HCT116 (cell line): ENCODE measurements around the gene PRKCA. TPM values are rescaled to one million over a fixed set of nuclear protein-coding genes. Genes with fewer than 3 reads are reported as not detected.

Source experiments
- ATAC-seq: fragments of 200-7000 bp; cut with Tn5 transposase; 2 replicates; pipeline ENCODE4 v1.9.1; 2020; ENCODE audit warnings: mild to moderate bottlenecking, moderate library complexity
- BruUV-seq: library from RNA; stranded (reverse); fragments of 400-500 nt; replicated peaks from 2 replicates; lab custom pipeline; 2021; lab: Mats Ljungman, UMichigan
- CTCF ChIA-PET: fragments of 300-600 bp; sonication (Branson Sonifier 250); formaldehyde crosslinking; loops from one replicate; lab custom pipeline; 2021; ENCODE audit warnings: antibody characterized with exemption; lab: Charles Lee
- POLR2A ChIA-PET: fragments of 300-600, 350-600 bp; sonication (Branson Sonifier 250); formaldehyde crosslinking; loops from one replicate; lab custom pipeline; 2021; ENCODE audit warnings: antibody characterized with exemption; lab: Charles Lee
- RAD21 ChIA-PET, 2 experiments: fragments of 300-600 bp; sonication (Branson Sonifier 250); formaldehyde crosslinking; loops; one replicate each; lab custom pipeline; 2023; ENCODE audit warnings: low total read pairs in 2 of 2; ENCODE audit not compliant: uncharacterized antibody in 2 of 2, unreplicated experiment in 2 of 2, low non-redundant PET in 1 of 2; lab: Charles Lee
- DNase-seq: peaks from one replicate; pipeline ENCODE4 v3.0.0-alpha.2; 2010; ENCODE audit warnings: low read depth, low spot score
- H2AFZ ChIP-seq: fragments of 200-600 bp; shearing (Covaris generic), sonication (generic); 2 replicates; pipeline ENCODE4 v1.6.1; 2017; ENCODE audit warnings: low read depth, mixed run types, mixed read lengths, antibody characterized with exemption, low read length; ENCODE audit not compliant: poor library complexity, severe bottlenecking
- H3K27ac ChIP-seq: 2 replicates; pipeline ENCODE4 v1.5.1; 2012; ENCODE audit warnings: low read depth, low read length
- H3K27me3 ChIP-seq: fragments of 200-600 bp; sonication (generic); 2 replicates; pipeline ENCODE4 v1.6.1; 2016; ENCODE audit warnings: mixed run types, low read length, mixed read lengths; ENCODE audit not compliant: insufficient read depth
- H3K36me3 ChIP-seq, 2 experiments: fragments of 200-500 bp in 1 of 2; fragments of 200-600 bp in 1 of 2; sonication (Bioruptor generic) in 1 of 2; sonication (generic) in 1 of 2; 2 replicates each; pipeline versions ENCODE4 v1.5.1 to v1.6.1; 2014 to 2016; ENCODE audit warnings: low read length in 2 of 2, inconsistent platforms in 1 of 2, mixed read lengths in 1 of 2, mixed run types in 1 of 2; ENCODE audit not compliant: insufficient read depth in 2 of 2, control insufficient read depth in 1 of 2
- H3K4me1 ChIP-seq, 2 experiments: fragments of 200-600 bp in 1 of 2; sonication (generic) in 1 of 2; 2 replicates each; pipeline versions ENCODE4 v1.5.1 to v1.6.1; 2012 to 2017; ENCODE audit warnings: low read length in 2 of 2, inconsistent platforms in 1 of 2, mild to moderate bottlenecking in 1 of 2, mixed read lengths in 1 of 2, mixed run types in 1 of 2, moderate library complexity in 1 of 2; ENCODE audit not compliant: insufficient read depth in 2 of 2, control insufficient read depth in 1 of 2
- H3K4me2 ChIP-seq: fragments of 200-600 bp; sonication (generic); 2 replicates; pipeline ENCODE4 v1.6.1; 2017; ENCODE audit warnings: mixed run types, low read length, mixed read lengths
- H3K4me3 ChIP-seq, 2 experiments: fragments of 200-600 bp in 1 of 2; sonication (generic) in 1 of 2; replicated peaks in 1 of 2; 2 replicates each; pipeline ENCODE4 v1.5.1; 2011 to 2016; ENCODE audit warnings: low read length in 2 of 2, control low read depth in 1 of 2, low read depth in 1 of 2, mild to moderate bottlenecking in 1 of 2, mixed read lengths in 1 of 2, mixed run types in 1 of 2
- H3K79me2 ChIP-seq: fragments of 200-600 bp; sonication (generic); 2 replicates; pipeline ENCODE4 v1.6.1; 2017; ENCODE audit warnings: mild to moderate bottlenecking, mixed run types, low read length, moderate library complexity, mixed read lengths; ENCODE audit not compliant: insufficient read depth
- H3K9ac ChIP-seq: fragments of 200-600 bp; sonication (generic); 2 replicates; pipeline ENCODE4 v1.6.1; 2016; ENCODE audit warnings: low read length, mixed read lengths
- H3K9me2 ChIP-seq: fragments of 200-600 bp; sonication (generic), shearing (Covaris generic); 2 replicates; pipeline ENCODE4 v1.6.1; 2017; ENCODE audit warnings: mixed run types, mild to moderate bottlenecking, moderate library complexity; ENCODE audit not compliant: insufficient read depth
- H3K9me3 ChIP-seq, 2 experiments: fragments of 200-500 bp in 1 of 2; fragments of 200-600 bp in 1 of 2; sonication (Bioruptor generic) in 1 of 2; sonication (generic) in 1 of 2; 2 replicates each; pipeline ENCODE4 v1.6.1; 2014 to 2017; ENCODE audit warnings: low read length in 2 of 2, mixed read lengths in 2 of 2, inconsistent platforms in 1 of 2, low read depth in 1 of 2, mild to moderate bottlenecking in 1 of 2, mixed run types in 1 of 2, moderate library complexity in 1 of 2; ENCODE audit not compliant: control insufficient read depth in 1 of 2, insufficient read depth in 1 of 2
- H4K20me1 ChIP-seq: fragments of 200-600 bp; sonication (generic), shearing (Covaris generic); 2 replicates; pipeline ENCODE4 v1.6.1; 2017; ENCODE audit warnings: mixed run types, mild to moderate bottlenecking, moderate library complexity; ENCODE audit not compliant: insufficient read depth
- CBX3 ChIP-seq: IDR thresholded peaks from 2 replicates; pipeline ENCODE4 v1.6.1; 2012; ENCODE audit warnings: low read depth
- CEBPB ChIP-seq: IDR thresholded peaks from 2 replicates; pipeline ENCODE4 v1.6.1; 2012; ENCODE audit warnings: low read depth
- ELF1 ChIP-seq: IDR thresholded peaks from 2 replicates; pipeline ENCODE4 v1.6.1; 2012; ENCODE audit warnings: low read depth, borderline replicate concordance
- EZH2phosphoT487 ChIP-seq: fragments of 200-600 bp; IDR thresholded peaks from 2 replicates; pipeline ENCODE4 v1.6.1; 2018; ENCODE audit warnings: antibody characterized with exemption, borderline replicate concordance
- RAD21 ChIP-seq: IDR thresholded peaks from 2 replicates; pipeline ENCODE4 v1.6.1; 2012; ENCODE audit warnings: low read depth, mild to moderate bottlenecking
- SIN3A ChIP-seq: IDR thresholded peaks from 2 replicates; pipeline ENCODE4 v1.6.1; 2012; ENCODE audit warnings: low read depth
- SRF ChIP-seq: IDR thresholded peaks from 2 replicates; pipeline ENCODE4 v1.6.1; 2012; ENCODE audit warnings: low read depth
- TCF7L2 ChIP-seq: IDR thresholded peaks from 2 replicates; pipeline ENCODE4 v1.7.0; 2011; ENCODE audit warnings: borderline replicate concordance, inconsistent platforms; ENCODE audit not compliant: insufficient read depth, insufficient read length; ENCODE audit errors: extremely low read depth
- YY1 ChIP-seq: IDR thresholded peaks from 2 replicates; pipeline ENCODE4 v1.6.1; 2011; ENCODE audit warnings: low read length, low read depth, moderate library complexity, mild to moderate bottlenecking; ENCODE audit not compliant: insufficient replicate concordance; ENCODE audit errors: extremely low read depth
- ZBTB33 ChIP-seq: IDR thresholded peaks from 2 replicates; pipeline ENCODE4 v1.6.1; 2011; ENCODE audit warnings: mild to moderate bottlenecking, low read length, moderate library complexity; ENCODE audit not compliant: insufficient replicate concordance; ENCODE audit errors: extremely low read depth
- ZFX ChIP-seq: fragments of 450-650 bp; IDR thresholded peaks from 2 replicates; pipeline ENCODE4 v1.6.1; 2017
- ZNF274 ChIP-seq: fragments of 200-500 bp; sonication (Bioruptor generic); IDR thresholded peaks from 2 replicates; pipeline ENCODE4 v1.6.1; 2014; ENCODE audit warnings: mild to moderate bottlenecking, low read depth, low read length, inconsistent platforms
- intact Hi-C: fragments of 100-400 bp; cut with micrococcal nuclease; formaldehyde crosslinking; loops from 2 replicates; pipeline ENCODE4 v1.10.0; 2022
- total RNA-seq: library from RNA; stranded (reverse); gene quantifications from one replicate; pipeline ENCODE4 v1.2.1, GENCODE V29; 2021; ENCODE audit not compliant: unreplicated experiment
- TF ChIP-seq, protein P1 (sequence below): IDR thresholded peaks from 2 replicates; pipeline ENCODE4 v1.6.1; 2012
- TF ChIP-seq, protein P2 (sequence below): IDR thresholded peaks from 2 replicates; pipeline ENCODE4 v1.6.1; 2012; ENCODE audit warnings: low read depth
- TF ChIP-seq, protein P3 (sequence below): IDR thresholded peaks from 2 replicates; pipeline ENCODE4 v1.6.1; 2012

PRKCA gene
- total RNA-seq, 1 experiment from 2014 or later = 18.8 TPM

- no TSS peak for BruUV-seq
- Histone ChIP-seq H3K4me2 (no peak overlapping the region), H3K27ac (no peak overlapping the region), H4K20me1 (no peaks in the 10 kb centered on the region), H3K4me3 (no peak overlapping the region), H3K79me2 (no peaks in the 10 kb centered on the region), H3K9me2 (no peaks in the 10 kb centered on the region), H3K27me3 (no peaks in the 10 kb centered on the region), H3K36me3 (no peaks in the 10 kb centered on the region), H3K9ac (no peak overlapping the region), H2AFZ (no peak overlapping the region), H3K9me3 (no peaks in the 10 kb centered on the region), H3K4me1 (peaks cover 7 to 16% of the 10 kb centered on the region in 2 experiments)
- DNase-seq (no peak), ATAC-seq (no peak)
- CTCF ChIA-PET = no interaction called here
- intact Hi-C loops = no loop called here
- POLR2A ChIA-PET = no interaction called here
- TF ChIP-seq EZH2phosphoT487 (no peak), ELF1 (no peak), YY1 (no peak), RAD21 (no peak)
- TF ChIP-seq, protein P1, sequence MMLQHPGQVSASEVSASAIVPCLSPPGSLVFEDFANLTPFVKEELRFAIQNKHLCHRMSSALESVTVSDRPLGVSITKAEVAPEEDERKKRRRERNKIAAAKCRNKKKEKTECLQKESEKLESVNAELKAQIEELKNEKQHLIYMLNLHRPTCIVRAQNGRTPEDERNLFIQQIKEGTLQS = no peak
- RAD21 ChIA-PET = no interaction called here
Observed at GRCh38 chr17:66526827-66527226, 224.4 kb downstream of the PRKCA start.

- intact Hi-C loops = no loop called here
- Histone ChIP-seq H3K36me3 (no peaks in the 10 kb centered on the region), H3K4me2 (no peak overlapping the region), H3K27ac (no peak overlapping the region), H2AFZ (no peak overlapping the region), H3K9me3 (no peaks in the 10 kb centered on the region), H3K4me3 (no peak overlapping the region), H3K4me1 (peaks cover 7 to 12% of the 10 kb centered on the region in 2 experiments), H3K9me2 (no peaks in the 10 kb centered on the region), H3K27me3 (no peaks in the 10 kb centered on the region), H3K9ac (no peak overlapping the region), H3K79me2 (no peaks in the 10 kb centered on the region), H4K20me1 (no peaks in the 10 kb centered on the region)
- BruUV-seq = no TSS peak
- POLR2A ChIA-PET = no interaction called here
- RAD21 ChIA-PET = no interaction called here
- TF ChIP-seq, protein P1 = no peak
- TF ChIP-seq SRF (no peak), CEBPB (no peak), TCF7L2 (no peak), ZNF274 (no peak), CBX3 (no peak), SIN3A (no peak), ZBTB33 (no peak), ZFX (no peak)
- TF ChIP-seq, protein P2, sequence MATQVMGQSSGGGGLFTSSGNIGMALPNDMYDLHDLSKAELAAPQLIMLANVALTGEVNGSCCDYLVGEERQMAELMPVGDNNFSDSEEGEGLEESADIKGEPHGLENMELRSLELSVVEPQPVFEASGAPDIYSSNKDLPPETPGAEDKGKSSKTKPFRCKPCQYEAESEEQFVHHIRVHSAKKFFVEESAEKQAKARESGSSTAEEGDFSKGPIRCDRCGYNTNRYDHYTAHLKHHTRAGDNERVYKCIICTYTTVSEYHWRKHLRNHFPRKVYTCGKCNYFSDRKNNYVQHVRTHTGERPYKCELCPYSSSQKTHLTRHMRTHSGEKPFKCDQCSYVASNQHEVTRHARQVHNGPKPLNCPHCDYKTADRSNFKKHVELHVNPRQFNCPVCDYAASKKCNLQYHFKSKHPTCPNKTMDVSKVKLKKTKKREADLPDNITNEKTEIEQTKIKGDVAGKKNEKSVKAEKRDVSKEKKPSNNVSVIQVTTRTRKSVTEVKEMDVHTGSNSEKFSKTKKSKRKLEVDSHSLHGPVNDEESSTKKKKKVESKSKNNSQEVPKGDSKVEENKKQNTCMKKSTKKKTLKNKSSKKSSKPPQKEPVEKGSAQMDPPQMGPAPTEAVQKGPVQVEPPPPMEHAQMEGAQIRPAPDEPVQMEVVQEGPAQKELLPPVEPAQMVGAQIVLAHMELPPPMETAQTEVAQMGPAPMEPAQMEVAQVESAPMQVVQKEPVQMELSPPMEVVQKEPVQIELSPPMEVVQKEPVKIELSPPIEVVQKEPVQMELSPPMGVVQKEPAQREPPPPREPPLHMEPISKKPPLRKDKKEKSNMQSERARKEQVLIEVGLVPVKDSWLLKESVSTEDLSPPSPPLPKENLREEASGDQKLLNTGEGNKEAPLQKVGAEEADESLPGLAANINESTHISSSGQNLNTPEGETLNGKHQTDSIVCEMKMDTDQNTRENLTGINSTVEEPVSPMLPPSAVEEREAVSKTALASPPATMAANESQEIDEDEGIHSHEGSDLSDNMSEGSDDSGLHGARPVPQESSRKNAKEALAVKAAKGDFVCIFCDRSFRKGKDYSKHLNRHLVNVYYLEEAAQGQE = no peak
- TF ChIP-seq, protein P3, sequence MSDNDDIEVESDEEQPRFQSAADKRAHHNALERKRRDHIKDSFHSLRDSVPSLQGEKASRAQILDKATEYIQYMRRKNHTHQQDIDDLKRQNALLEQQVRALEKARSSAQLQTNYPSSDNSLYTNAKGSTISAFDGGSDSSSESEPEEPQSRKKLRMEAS = no peak
- DNase-seq = no peak
- no peak for ATAC-seq
- CTCF ChIA-PET = no interaction called here
Observed at GRCh38 chr17:66527335-66527734, 224.9 kb downstream of the PRKCA start.
